COLO668 (cell line): ENCODE measurements around the gene DHX40.
"Not testable (repeated sequence)": the region's sequence is repeated elsewhere in the genome, so short reads cannot be mapped to it uniquely, and the experiment has no call there.

Experiments
- DNase-seq: peaks from one replicate; lab custom pipeline; 2025; ENCODE audit not compliant: unreplicated experiment; lab: John Stamatoyannopoulos, UW

The DHX40 gene

DNA sequence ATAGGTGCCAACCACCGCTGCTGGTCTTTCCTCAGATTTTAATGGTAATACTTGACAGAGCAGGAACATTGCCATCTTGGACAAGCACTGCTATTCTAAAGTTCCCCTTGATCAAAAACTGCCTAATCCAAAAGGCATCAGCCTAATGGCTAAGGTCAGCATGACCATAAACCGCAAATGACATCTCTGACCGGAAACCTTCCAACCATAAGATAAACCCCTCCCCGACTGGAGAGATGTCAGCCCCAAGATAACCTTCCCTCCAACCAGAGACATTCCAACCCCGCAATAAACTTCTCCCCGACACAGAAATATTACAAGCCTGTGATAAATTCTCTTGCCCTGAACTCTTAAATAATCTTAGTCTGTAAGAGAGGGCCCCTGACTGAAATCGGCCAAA, 7.4 kb upstream of the DHX40 start:
- no peak for DNase-seq

DNA sequence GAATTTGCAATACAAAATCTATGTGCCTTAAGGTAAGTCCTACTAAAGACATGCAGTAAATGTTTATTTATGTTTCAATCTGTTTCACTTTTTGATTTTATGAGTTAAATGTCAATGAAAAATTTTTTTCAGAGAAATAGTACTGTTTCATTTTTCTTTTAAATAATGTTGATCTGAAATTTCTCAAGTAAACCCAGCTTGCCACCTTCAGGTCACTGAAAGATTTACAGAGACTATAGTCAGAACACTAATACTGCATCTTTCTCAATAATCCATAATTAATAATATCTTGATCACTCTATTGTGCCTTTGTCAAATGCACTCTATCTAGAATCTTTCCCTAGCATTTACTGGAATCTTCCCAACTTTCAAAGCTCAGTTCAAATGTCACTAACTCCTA, 6.5 kb upstream of the DHX40 start:
- no peak for DNase-seq

- peak; percentile 4 for DNase-seq
Observed at GRCh38 chr17:59561042-59561441, 4.4 kb upstream of the DHX40 start.

DNA sequence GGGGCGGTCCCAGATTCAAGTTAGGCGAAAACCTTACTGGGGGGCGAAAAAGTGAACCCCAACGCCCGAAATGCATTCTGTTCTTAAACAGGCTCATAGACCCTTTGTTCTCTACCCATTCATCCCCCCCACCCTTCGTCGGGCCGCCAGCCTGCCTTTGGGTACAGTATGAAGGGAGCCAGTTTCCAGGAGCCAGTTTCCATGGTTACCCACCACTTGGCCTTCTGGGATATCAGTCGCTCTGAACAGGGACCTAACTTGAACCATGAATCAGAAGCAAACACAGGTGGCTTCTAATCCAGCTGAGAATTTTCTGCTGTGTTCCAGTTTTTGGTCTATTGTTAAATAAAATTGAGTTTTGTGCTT, 532 bp downstream of the DHX40 start:
- peak; percentile 39 for DNase-seq

GRCh38 chr17:59569151-59569550, 3.7 kb downstream of the DHX40 start:
- DNase-seq: not testable (repeated sequence)

DNA sequence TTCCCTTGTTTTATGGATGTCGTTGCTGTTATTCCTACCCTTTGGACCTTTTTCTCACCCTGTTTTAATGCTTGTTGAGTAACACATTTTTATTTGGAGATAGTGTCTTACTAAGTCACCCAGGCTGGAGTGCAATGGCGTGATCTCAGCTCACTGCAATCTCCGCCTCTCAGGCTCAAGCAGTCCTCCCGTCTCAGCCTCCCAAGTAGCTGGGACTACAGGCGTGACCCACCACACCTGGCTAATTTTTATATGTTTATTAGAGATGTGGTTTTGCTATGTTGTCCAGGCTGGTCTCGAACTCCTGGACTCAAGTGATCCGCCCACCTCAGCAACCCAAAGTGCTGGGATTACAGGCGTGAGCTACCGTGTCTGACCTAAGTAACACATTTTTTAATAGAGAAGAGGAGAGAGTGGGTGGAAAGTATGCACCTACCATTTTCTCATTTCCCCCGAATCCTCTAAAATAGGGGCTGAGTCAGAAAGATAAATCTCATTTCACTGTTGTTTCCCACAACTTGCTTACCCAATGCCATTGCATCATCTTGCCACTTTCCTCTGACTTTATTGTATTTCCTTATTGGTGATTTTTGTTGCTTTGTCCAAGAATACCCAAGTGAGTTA, 7.0 kb downstream of the DHX40 start:
- DNase-seq: no peak

- DNase-seq: not testable (repeated sequence)
Observed at GRCh38 chr17:59584168-59584567, 18.8 kb downstream of the DHX40 start.

DNA sequence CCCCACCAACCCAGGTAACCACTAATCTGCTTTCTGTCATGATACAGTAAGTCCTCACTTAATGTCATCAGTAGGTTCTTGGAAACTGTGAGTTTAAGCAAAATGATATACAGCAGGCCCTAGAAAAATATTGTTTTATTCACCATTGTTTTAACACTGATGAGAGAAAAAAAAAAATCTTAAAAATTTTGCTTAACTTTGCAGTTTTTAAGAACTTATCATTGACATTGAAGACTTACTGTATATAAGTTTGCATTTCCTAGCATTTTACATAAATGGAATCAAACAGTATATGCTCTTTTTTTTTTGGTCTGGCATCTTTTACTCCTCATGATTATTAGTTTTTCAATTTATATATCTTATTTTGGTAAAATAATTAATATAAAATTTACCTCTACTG, 34.8 kb downstream of the DHX40 start:
- DNase-seq: no peak

DNA sequence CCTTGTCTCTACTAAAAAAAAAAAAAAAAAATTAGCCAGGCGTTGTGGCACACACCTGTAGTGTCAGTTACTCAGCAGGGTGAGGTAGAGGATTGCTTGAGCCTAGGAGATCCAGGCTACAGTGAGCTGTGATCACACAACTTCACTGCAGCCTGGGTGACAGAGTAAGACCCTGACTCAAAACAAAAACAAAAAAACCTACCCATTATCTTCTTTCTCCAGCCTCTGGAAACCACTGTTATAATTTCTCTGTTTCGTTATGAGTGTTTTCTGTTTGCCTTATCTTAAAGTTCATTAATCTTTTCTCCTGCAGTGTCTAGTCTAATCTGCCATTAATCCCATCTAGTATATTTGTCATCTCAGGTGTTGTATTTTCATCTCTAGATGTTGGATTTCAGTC, 35.7 kb downstream of the DHX40 start:
- DNase-seq: no peak

DNA sequence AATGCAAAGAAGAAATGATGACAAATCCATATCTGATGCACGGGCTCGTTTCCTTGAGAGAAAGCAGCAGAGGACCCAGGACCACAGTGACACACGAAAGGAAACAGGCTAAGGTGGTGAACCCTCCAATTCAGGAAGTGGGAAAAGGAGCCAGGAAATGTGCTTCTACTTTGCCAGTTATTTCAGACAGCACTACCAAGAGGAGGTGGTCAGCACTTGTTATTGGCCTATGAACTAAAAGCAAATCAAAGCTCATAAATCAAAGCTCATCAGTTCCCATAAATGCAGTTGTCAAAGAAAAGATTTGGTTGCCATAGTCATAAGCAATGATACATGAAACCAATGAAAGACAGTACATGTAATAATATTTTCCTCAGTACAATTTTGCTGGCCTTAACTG, 41.7 kb downstream of the DHX40 start:
- DNase-seq: no peak

GRCh38 chr17:59607817-59608403, 42.5 kb downstream of the DHX40 start:
- DNase-seq: peak; percentile 15

GRCh38 chr17:59611503-59611902, 46.1 kb downstream of the DHX40 start:
- no peak for DNase-seq

GRCh38 chr17:59616253-59616920, 51.0 kb downstream of the DHX40 start:
- DNase-seq: no peak

DNA sequence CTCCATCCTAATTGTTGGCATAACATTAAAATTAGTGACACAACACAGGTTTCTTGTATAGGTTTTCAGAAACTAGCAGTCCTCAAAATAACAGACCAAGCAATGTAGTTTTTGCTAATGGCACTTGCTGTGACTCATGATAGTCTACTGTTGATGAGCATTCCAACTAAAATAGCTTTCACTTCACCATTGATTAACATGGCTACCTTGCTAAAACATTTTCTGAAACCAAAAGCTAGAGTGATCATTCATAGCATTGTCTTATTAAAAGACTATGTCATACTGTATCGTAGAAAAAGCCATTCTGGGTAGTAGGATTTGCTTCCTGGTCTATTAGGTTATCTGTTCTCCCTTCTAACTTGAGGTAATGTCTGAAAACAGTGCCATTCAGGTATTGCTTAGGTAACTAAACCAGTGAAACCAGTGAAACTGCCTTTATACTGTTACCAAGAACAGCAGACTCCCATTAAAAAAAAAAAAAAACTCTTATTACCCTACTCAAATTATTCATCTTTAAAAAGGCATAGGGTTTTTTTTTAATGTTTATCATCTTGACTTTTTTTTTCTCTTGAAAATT, 51.8 kb downstream of the DHX40 start:
- no peak for DNase-seq

DNA sequence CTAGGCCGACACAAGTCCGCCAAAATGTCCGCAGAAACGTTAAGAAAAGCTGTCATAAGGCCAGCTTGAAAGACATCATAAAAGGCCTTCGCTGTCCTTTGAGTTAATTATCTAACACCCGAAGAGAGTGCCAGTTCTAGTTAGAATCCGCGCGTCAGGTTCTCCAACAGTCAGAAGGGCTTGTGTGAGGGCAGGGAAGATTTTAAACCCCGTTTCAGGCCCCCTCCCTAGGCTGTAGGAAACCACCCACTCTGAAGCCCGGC, 53.6 kb downstream of the DHX40 start:
- DNase-seq: no peak

GRCh38 chr17:59619298-59620063, 54.1 kb downstream of the DHX40 start, which contains the start of gene CLTC:
Gene CLTC, plus strand, starts transcription at chr17:59619895. Its CDS starts 237 bp downstream, at chr17:59620132.
- DNase-seq: peak; percentile 92

DNA sequence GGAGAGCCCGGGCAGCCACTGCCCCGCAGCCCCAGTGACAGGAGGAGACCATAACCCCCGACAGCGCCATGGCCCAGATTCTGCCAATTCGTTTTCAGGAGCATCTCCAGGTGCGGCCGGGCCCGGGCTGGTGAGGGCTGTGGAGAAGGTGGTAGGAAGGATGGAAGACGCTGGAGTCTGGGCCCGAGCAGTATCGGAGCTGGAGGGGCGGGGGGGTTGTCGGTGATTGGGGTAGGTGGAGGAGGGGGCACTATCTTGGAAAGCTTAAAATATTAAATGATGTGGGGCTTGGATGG, 54.6 kb downstream of the DHX40 start:
- no peak for DNase-seq

- peak; percentile 42 for DNase-seq
Observed at GRCh38 chr17:59620518-59621259, 55.3 kb downstream of the DHX40 start.

DNA sequence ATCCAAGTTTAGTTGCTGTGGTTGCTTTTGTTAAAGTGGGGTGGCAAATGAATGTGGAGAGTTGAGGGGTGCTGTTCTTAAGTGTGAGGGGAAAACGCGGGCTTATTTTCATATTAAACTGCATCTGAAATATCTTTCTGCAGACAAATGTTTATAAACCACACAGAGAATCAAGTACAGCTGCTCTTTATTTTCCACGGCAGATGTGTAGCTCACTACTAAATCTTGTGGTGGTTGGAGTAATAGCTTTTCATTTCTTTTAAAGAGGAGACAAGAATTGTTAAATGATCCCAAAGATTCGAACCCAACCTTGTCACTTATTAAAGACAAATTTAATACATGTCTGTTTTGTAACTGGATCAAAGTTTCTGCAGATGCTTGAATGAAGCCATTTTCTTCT, 56.4 kb downstream of the DHX40 start:
- DNase-seq: no peak

GRCh38 chr17:59623151-59623550, 57.7 kb downstream of the DHX40 start:
- no peak for DNase-seq

GRCh38 chr17:59626756-59627155, 61.3 kb downstream of the DHX40 start:
- DNase-seq: no peak
